Renal pelvis (tissue), 4 donors: ENCODE measurements around the gene PPFIBP1. TPM values are rescaled to one million over a fixed set of nuclear protein-coding genes. Genes with fewer than 3 reads are reported as not detected.
A peak's percentile ranks its signal among the peaks of the same experiment; 100 is the strongest.
"Not testable (repeated sequence)": the region's sequence is repeated elsewhere in the genome, so short reads cannot be mapped to it uniquely, and the experiment has no call there.

Experiments
- DNase-seq: peaks from one replicate; pipeline ENCODE4 v3.0.0-alpha.2; 2013
- polyA plus RNA-seq, 3 donors: library from polyadenylated mRNA; unstranded; fragments of 120-200 nt; gene quantifications; one replicate each; pipeline ENCODE4 v1.2.1, GENCODE V29; 2013; ENCODE audit not compliant: insufficient read length in 3 of 3

Gene PPFIBP1
- polyA plus RNA-seq, 3 donors: 66.3 to 136 (median 112) TPM

DNA sequence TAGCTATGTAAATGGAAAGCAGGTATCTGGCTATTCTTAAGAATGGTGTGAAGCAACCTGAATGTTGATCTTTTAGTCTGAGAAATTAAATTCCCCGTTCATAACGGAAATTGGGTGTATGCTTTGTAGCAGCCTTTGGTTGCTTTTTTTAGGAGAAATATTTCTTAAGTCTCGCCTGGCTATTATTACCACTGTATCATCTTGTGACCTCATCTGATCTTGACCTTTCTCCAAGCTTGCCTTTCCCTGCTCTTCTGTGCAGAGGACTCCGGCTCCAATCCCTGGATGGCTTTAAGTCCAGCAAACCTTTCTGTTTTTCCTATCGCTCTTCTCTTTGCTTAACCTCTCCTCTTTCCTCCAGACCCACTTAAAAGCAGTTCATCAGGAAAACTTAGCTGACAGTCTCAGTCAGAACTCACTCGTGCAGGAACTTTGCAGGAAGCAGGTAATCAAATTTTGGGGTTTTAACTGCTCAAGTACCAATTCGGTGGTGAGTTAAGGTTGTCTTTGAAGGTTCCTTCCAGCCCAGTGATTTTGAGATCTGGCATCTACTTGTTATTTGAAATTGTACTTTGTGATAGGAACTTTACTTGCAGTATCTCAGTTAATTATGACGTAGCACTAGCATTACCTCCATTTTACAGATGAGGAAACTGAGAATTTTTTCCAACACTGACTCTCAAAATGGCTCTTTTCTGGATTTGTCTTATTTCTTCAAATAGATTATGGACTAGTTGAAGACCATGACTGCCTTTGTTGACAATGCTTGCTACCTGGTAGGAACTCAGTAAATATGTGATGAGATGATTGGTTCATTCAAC lies 14.1 kb downstream of the PPFIBP1 start:
- DNase-seq: no peak

DNA sequence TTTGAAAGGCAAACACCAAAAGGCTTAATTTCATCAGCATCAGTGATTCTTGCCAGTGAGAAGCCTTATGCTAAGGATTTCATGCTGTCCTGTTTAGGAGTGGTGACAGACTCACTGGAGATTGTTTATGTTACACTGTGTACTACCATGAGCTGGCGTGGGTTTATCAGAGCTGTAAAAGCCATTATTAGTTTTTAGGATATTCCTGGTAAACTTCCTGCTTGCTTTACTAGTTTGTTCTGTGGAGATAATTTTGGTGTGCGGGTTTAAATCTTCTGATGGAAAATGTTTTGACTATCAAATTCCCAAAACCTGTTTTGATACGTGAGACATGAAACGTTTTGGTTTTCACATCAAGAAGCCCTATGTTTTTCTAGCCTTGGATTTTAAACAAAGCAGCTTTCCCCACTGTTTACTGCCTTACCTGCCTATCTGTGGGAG lies 15.2 kb downstream of the PPFIBP1 start:
- DNase-seq: no peak

- DNase-seq: no peak
Observed at GRCh38 chr12:27541031-27541719, 17.2 kb downstream of the PPFIBP1 start.

DNA sequence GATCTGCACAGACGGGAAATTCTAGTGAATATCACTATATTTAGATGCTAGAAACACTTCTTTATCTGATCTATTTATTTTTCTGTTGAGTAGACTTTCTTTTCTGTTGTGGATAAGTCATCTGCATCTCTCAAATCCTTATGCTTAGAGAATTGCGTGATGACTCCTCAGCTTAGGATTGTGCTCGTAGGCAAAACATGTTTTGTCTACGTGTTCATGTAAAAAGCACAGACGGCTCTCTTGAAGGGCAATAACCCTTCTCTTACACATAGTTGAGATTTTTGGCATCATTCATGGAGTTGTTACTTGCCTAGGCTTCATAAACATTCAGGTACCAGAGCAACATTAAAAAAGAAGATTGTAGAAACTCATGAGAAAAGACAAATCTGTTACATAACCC lies 18.6 kb downstream of the PPFIBP1 start:
- DNase-seq: no peak

DNA sequence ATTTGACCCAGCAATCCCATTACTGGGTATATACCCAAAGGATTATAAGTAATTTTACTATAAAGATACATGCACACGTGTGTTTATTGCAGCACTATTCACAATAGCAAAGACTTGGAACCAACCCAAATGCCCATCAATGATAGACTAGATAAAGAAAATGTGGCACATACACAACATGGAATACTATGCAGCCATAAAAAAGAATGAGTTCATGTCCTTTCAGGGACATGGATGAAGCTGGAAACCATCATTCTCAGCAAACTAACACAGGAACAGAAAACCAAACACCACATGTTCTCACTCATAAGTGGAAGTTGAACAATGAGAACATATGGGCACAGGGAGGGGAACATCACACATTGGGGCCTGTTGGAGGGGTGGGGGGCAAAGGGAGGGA lies 20.9 kb downstream of the PPFIBP1 start:
- DNase-seq: not testable (repeated sequence)

- no peak for DNase-seq
Observed at GRCh38 chr12:27545665-27546064, 21.7 kb downstream of the PPFIBP1 start.

DNA sequence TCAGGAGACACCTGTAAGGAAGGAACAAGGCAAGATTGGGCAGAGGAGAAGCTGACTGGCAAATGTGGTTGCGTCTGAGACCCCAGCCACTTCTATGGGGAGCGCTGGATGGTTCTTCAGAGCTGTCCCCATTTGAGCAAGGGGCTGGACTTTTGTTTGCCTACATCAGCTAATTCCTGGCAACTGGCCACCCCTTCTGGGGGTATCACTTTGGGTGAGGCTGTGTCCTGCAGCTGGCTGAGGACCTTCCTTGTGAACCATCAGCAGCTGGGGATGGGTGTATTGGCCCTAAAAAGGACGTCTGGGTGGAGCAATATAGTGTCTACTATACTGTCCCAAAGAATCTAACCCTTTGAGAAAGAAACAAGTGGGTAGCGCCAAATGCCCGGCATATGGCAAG lies 23.6 kb downstream of the PPFIBP1 start:
- no peak for DNase-seq

- no peak for DNase-seq
Observed at GRCh38 chr12:27548301-27549199, 24.5 kb downstream of the PPFIBP1 start.

GRCh38 chr12:27549236-27549800 lies 25.3 kb downstream of the PPFIBP1 start:
- DNase-seq: no peak

GRCh38 chr12:27549801-27550652 lies 26.0 kb downstream of the PPFIBP1 start:
- peak; percentile 85 for DNase-seq

DNA sequence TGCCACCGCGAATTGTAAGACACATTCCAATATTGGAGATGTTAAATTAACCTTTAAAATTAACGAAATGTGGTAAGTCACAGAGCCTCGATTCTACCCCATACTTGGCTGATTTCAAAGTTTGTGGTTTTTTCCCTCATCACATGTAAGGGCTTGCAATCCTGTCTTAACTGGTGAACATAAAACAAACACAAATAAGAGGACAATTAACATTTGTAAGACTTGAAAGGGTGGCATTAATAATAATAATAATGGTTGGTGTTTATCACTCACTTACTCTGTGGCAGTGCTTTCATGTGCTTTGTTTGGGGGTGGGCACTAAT lies 26.6 kb downstream of the PPFIBP1 start:
- DNase-seq: no peak

- DNase-seq: no peak
Observed at GRCh38 chr12:27551172-27551840, 27.3 kb downstream of the PPFIBP1 start.

- DNase-seq: no peak
Observed at GRCh38 chr12:27552235-27552634, 28.2 kb downstream of the PPFIBP1 start.

- no peak for DNase-seq
Observed at GRCh38 chr12:27552886-27553560, 29.0 kb downstream of the PPFIBP1 start.

GRCh38 chr12:27553941-27554340 lies 29.9 kb downstream of the PPFIBP1 start:
- DNase-seq: no peak

GRCh38 chr12:27554421-27555186 lies 30.6 kb downstream of the PPFIBP1 start:
- peak; percentile 71 for DNase-seq

DNA sequence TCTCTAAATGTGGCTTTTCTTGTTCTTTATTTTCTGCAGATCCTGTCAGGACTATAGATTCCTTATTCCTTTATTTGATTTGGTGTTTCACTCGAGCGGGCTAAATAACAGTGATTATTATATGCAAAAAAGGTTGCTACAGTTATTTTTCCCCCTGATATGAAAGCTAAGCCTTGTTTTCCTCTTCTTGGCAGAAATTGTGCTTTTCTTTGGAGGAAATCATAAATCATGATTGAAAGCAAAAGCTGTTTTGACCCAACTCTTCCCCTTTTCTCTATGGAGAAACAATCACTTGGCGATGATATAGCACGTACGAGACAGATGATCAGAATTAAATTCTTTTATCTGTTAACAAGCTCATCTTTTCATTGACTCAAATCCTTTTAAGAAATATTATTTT lies 31.4 kb downstream of the PPFIBP1 start:
- no peak for DNase-seq

DNA sequence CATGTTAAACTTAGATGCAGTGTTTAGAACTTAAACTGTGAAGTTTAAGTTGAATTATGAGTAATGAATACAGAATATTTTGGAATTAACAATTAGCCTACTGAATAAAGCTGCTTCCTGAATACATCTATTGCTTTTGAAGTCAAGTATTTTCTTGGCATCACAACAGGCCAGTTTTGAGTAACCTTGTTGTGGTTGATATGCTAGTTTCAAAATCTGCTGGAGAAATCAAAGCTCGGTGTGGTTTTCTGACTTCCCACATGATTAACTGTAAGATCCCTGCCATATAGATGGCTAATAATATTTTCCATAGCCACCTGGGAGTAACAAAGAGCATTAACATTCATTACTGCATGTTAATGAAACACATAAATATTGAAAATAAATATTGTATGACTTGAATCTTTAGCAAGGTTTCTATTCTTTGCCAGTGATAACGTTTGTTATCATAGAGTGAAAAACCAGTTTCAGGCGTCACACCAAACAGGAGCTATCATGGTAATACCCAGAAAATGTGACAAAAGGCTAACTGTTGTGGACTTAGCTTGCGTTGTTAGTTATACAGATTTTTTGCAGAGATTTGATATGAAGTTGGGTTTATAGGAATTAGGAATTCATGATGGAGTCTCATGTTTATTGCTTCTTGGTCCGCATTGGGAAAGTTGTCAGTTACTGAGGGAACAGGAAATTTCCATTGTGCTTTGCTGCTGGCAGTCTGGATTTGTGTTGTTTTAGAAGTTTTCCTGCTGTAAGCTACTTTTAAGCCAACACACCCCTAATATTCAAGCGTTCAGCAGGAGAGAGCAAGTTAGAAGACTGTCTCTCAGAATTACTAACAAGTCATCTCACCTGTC lies 32.1 kb downstream of the PPFIBP1 start:
- DNase-seq: no peak
